ENCODE results near the gene SMARCAL1. TPM values are rescaled to one million over a fixed set of nuclear protein-coding genes. Genes with fewer than 3 reads are reported as not detected.
A peak's percentile ranks its signal among the peaks of the same experiment; 100 is the strongest.
"Not testable (repeated sequence)": the region's sequence is repeated elsewhere in the genome, so short reads cannot be mapped to it uniquely, and the experiment has no call there.

The SMARCAL1 gene
- total RNA-seq, 1 donor from 2014 or later: 11.9 TPM

DNA sequence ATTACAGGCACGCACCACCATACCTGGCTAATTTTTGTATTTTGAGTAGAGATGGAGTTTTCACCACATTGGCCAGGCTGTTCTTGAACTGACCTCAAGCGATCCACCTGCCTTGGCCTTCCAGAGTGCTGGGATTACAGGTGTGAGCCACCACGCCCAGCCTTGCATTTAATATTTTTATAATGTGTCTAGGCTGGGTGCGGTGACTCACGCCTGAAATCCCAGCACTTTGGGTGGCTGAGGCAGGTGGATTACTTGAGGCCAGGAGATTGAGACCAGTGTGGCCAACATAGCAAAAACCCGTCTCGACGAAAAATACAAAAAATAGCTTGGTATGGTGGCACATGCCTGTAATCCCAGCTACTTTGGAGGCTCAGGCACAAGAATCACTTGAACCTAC is 89.6 kb downstream of the SMARCAL1 start:
- no peak for DNase-seq (ENCODE audit: low read depth in 2 of 2)

- no peak for DNase-seq (ENCODE audit: low read depth in 2 of 2)
Observed at GRCh38 chr2:216502381-216503158, 90.3 kb downstream of the SMARCAL1 start.

- DNase-seq (ENCODE audit: low read depth in 2 of 2): no peak
Observed at GRCh38 chr2:216503159-216503629, 90.9 kb downstream of the SMARCAL1 start.

DNA sequence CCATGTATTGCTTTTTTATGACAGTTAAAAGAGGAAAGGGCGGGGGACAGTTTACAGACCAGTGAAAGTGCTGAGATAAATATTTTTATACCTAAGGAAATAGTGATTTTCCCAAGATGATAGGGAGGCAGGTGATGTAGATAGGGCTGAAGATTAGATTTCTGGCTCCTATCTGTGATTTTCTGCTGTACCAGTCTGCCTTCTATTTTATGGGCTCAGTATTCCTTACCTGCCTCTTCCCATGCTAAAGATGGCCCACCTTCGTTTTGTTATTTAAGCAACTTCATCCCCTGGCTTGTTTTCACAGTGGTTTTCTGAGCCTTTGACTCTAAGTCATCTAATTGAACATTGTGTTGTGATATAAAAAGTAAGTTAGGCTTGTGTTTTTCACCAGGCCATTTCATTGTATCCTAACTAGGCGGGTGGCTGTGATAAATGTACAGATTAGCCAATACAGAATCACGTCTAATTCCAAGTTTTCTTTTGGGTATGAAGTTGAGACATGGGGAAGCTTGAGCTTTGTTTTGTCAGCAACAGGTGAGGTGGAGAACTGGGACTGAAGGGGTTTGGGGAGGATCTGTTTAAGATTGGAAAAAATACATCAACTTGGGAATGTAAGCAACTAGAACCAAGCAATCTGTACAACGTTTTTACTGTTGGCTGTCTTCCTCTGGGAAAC is 91.6 kb downstream of the SMARCAL1 start:
- DNase-seq (ENCODE audit: low read depth in 2 of 2): no peak

DNA sequence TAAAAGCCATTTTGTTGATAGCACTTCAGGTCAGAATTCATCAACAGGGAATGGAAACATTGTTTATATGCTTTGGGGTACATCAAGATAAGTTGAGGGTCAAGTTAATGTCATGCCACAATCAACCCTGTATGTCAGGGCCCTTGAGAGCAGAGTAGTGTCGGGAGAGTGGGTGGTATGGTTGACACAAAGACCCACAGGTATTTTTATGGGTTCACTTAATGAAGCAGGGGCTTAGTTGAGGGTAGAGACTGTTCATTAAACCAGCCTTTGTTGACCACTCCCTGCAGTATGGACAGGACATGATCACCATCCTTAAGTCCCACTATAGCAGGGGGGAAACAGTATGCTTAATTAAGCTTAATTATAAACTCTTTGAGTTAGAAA is 92.1 kb downstream of the SMARCAL1 start:
- no peak for DNase-seq (ENCODE audit: low read depth in 2 of 2)

- DNase-seq (ENCODE audit: low read depth in 2 of 2): no peak
Observed at GRCh38 chr2:216505133-216506106, 93.1 kb downstream of the SMARCAL1 start.

- DNase-seq (ENCODE audit: low read depth in 2 of 2): peak in 1 of 2 donors; percentile 59
Observed at GRCh38 chr2:216507220-216508160, 95.2 kb downstream of the SMARCAL1 start.

- no peak for DNase-seq (ENCODE audit: low read depth in 2 of 2)
Observed at GRCh38 chr2:216508229-216508628, 95.9 kb downstream of the SMARCAL1 start.

- DNase-seq (ENCODE audit: low read depth in 2 of 2): peak; percentile 64 to 68
Observed at GRCh38 chr2:216516730-216517350, 104.6 kb downstream of the SMARCAL1 start.

DNA sequence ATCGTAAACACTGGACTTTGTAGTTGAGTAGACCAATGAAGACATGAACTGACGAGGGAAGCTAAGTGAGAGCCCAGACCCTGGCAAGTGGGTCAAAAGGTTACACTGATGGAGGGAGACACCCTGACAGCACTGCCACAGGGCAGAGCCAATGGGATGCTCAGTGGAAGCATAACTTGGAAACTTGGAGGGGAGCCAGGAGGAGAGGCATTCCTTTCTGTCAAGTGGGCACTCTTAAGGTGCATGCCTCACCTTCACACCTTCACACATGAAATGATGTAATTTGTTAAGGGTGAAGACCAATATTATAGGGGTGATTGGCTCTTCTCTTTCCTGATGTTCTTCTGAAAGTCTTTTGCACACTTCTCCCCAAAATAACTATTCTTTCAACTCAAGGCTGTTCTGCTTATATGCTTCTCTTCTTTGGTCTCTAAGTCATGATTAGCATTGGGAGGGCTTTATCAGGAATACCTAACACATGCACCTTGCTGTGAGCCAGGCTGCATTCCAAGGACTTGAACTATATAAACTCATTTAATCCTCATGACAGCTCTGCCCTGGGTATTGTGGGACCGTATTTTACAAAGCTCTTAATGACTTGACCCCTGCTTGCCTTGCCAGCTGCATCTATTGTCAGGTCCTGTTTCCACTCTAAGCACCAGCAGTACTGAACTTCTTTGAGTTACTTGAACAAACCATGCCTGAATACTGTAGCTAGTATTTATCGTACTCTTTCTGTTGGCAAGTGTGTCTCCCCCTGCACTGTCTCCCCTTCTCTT is 105.4 kb downstream of the SMARCAL1 start:
- DNase-seq (ENCODE audit: low read depth in 2 of 2): no peak

DNA sequence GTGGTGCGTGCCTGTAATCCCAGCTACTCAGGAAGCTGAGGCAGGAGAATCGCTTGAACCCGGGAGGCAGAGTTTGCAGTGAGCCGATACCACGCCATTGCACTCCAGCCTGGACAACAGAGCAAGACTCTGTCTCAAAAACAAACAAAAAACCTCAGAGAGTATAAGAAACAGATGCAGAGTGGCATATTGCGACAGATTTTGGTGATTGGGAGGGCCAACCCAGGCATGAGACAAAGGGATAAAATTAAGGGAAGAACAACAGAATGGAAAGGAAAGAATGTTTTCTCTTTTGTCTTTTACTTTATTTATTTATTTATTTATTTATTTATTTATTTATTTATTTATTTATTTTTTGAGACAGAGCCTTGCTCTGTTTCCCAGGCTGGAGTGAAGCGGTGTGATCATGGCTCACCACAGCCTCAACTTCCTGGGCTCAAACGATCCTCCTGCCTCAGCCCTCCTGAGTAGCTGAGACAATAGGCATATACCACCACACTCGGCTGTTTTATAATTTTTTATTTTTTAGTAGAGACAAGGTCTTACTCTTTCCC is 106.4 kb downstream of the SMARCAL1 start:
- DNase-seq (ENCODE audit: low read depth in 2 of 2): not testable (repeated sequence)

DNA sequence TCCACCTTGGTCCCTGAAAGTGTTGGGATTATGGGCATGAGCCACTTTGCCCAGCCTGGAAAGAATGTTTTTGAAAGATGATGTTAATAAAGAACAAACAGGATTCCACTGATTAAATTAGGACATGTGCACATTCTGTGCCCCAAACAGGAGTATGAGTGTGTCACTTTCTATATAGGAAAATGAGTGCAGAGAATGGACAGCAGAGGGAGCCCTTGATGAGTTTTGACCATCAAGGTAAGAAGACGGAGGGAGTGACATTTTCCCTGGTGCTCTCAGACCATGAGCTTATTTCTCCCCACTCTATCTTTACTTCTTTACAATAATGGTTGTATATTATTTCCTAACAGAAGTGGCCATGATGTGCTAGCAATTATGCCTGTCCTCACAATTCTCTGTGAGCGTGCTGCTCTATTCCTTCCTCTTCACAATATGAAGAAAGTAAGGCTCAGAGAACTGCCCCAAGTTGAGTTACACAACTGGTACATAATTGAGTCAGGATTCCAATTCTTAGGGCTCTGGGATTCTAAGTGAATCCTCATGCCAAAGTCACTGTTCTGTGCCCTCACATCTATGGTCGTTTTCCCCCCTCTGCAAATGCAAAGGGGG is 107.0 kb downstream of the SMARCAL1 start:
- peak; percentile 83 to 89 for DNase-seq (ENCODE audit: low read depth in 2 of 2)

DNA sequence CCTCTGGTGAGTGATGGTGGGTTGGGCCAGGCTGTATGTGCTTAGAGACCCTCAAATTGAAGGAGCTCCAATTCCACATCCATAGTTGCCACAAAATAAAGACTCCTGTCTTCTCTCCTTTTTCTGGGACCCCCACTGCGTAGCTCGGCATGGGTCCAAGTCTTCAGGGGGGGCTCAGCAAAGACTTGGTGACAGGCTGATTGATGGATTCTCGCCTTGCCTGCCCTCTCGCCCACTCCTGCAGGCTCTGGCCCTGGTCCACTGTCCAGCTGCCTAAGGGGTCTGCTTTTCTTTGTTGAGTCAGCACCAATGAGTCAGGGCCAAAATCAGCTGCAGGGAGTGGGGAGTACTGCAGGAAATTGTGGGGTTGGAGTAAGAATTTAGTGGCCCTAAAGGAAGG is 107.8 kb downstream of the SMARCAL1 start:
- no peak for DNase-seq (ENCODE audit: low read depth in 2 of 2)

GRCh38 chr2:216522892-216523502 is 110.7 kb downstream of the SMARCAL1 start:
- no peak for DNase-seq (ENCODE audit: low read depth in 2 of 2)

GRCh38 chr2:216525972-216526371 is 113.7 kb downstream of the SMARCAL1 start:
- DNase-seq (ENCODE audit: low read depth in 2 of 2): no peak

DNA sequence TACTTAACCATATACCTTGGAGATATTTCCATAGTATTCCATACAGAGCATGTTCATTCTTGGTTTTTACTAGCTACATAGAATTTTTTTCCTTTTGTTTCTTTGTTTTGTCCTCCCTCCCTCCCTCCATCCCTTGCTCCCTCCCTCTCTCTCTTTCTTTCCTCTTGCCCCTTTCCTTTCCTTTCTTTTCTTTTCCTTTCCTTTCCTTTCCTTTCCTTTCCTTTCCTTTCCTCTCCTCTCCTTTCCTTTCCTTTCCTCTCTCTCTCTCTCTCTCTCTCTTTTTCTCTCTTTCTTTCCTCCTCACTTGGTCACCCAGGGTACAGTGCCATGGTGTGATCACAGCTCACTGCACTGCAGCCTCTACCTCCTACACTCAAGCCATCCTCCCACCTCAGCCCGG is 114.7 kb downstream of the SMARCAL1 start:
- no peak for DNase-seq (ENCODE audit: low read depth in 2 of 2)

- no peak for DNase-seq (ENCODE audit: low read depth in 2 of 2)
Observed at GRCh38 chr2:216527600-216527999, 115.3 kb downstream of the SMARCAL1 start.

DNA sequence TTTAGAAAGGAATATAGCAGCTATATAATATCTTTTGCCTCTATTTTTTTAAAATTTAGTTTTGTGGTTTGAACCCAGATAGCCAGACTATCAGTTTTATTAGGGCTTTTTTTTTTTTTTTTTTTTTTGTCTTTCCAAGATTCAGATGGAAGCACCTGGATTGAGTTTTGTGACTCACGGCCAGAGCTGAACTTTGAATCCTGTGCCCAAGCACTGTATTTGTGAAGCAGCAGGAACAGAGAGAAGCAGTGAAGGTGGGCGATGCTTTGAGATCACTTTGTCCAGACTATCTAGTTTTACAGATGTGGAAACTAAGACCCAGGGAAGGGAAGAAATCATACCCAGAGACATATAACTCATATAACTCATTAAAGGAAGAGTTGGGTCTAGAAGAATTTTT is 120.3 kb downstream of the SMARCAL1 start:
- DNase-seq (ENCODE audit: low read depth in 2 of 2): peak in 1 of 2 donors; percentile 39
